Duodenal mucosa (tissue), 2 donors: Measurements from ENCODE around the gene MAMDC4.

ENCODE experiments used
- H3K27ac ChIP-seq: one replicate; pipeline ENCODE4 v1.7.0; 2013; ENCODE audit warnings: low read depth, low read length
- H3K27me3 ChIP-seq, 2 donors: one replicate each; pipeline ENCODE4 v1.7.0; 2013; ENCODE audit warnings: low read length in 2 of 2, control low read depth in 1 of 2; ENCODE audit not compliant: insufficient read depth in 2 of 2, control insufficient read depth in 1 of 2
- H3K36me3 ChIP-seq, 2 donors: one replicate each; pipeline ENCODE4 v1.7.0; 2013; ENCODE audit warnings: low read length in 2 of 2, control low read depth in 1 of 2; ENCODE audit not compliant: insufficient read depth in 2 of 2, control insufficient read depth in 1 of 2
- H3K4me1 ChIP-seq, 2 donors: one replicate each; pipeline ENCODE4 v1.7.0; 2013; ENCODE audit warnings: low read length in 2 of 2, control low read depth in 1 of 2; ENCODE audit not compliant: insufficient read depth in 2 of 2, control insufficient read depth in 1 of 2
- H3K4me3 ChIP-seq, 2 donors: one replicate each; pipeline ENCODE4 v1.7.0; 2013; ENCODE audit warnings: low read length in 2 of 2, low read depth in 1 of 2
- H3K9ac ChIP-seq, 2 donors: one replicate each; pipeline ENCODE4 v1.7.0; 2013; ENCODE audit warnings: low read length in 2 of 2, low read depth in 1 of 2
- H3K9me3 ChIP-seq, 2 donors: one replicate each; pipeline ENCODE4 v1.7.0; 2013; ENCODE audit warnings: low read length in 2 of 2, control low read depth in 1 of 2; ENCODE audit not compliant: control insufficient read depth in 1 of 2

MAMDC4 gene

GRCh38 chr9:136906266-136906665 is 54.1 kb downstream of the MAMDC4 start:
- no peak overlapping the region for H3K9ac ChIP-seq
- peaks cover 20 to 21% of the 10 kb centered on the region in 2 donors for H3K4me1 ChIP-seq
- peaks cover 19 to 44% of the 10 kb centered on the region in 2 donors for H3K36me3 ChIP-seq
- H3K27ac ChIP-seq: no peak overlapping the region
- H3K4me3 ChIP-seq: no peak overlapping the region
- no peaks in the 10 kb centered on the region for H3K27me3 ChIP-seq
- no peaks in the 10 kb centered on the region for H3K9me3 ChIP-seq

GRCh38 chr9:136907011-136907914 is 55.1 kb downstream of the MAMDC4 start:
- H3K36me3 ChIP-seq: peaks cover 19 to 44% of the 10 kb centered on the region in 2 donors
- no peak overlapping the region for H3K27ac ChIP-seq
- H3K9ac ChIP-seq: no peak overlapping the region
- H3K4me1 ChIP-seq: peaks cover 10 to 11% of the 10 kb centered on the region in 2 donors
- H3K4me3 ChIP-seq: no peak overlapping the region
- H3K27me3 ChIP-seq: no peaks in the 10 kb centered on the region
- no peaks in the 10 kb centered on the region for H3K9me3 ChIP-seq
